AG09309 (cell line): Measurements from ENCODE around the gene GRM8.
"Not testable (repeated sequence)": the region's sequence is repeated elsewhere in the genome, so short reads cannot be mapped to it uniquely, and the experiment has no call there.

Source experiments
- DNase-seq: peaks from one replicate; pipeline ENCODE4 v3.0.0-alpha.2; 2010; ENCODE audit warnings: low read depth
- H3K4me3 ChIP-seq: 2 replicates; pipeline ENCODE4 v1.5.1; 2011; ENCODE audit warnings: mild to moderate bottlenecking, low read depth, low read length, moderate library complexity; ENCODE audit not compliant: control insufficient read depth
- TF ChIP-seq, protein P1 (sequence below): IDR thresholded peaks from 2 replicates; pipeline ENCODE4 v1.5.1; 2011; ENCODE audit warnings: mild to moderate bottlenecking, low read depth, low read length, inconsistent platforms; ENCODE audit not compliant: insufficient read depth, control insufficient read depth; ENCODE audit errors: missing control alignments

GRM8 gene

DNA sequence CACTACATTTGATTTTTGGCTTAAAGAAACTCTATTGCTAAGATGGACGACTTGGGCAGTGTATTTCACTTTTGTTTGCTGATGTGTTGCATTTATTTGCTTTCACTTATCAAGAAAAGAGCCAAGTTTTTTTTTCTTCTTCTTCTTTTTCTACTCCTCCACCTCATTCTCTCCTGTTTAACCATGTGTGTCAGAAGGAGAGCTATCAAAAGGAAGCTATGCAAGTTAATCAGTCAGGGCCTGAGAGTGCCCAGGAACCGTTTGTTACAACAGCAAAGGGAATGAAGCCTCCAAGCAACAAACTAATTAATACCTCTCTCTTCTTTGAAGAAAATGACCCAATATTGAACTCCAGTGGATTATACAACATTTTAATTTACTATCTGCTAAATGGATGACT is 299.3 kb downstream of the GRM8 start:
- no peak for DNase-seq
- H3K4me3 ChIP-seq: no peak overlapping the region
- TF ChIP-seq, protein P1, sequence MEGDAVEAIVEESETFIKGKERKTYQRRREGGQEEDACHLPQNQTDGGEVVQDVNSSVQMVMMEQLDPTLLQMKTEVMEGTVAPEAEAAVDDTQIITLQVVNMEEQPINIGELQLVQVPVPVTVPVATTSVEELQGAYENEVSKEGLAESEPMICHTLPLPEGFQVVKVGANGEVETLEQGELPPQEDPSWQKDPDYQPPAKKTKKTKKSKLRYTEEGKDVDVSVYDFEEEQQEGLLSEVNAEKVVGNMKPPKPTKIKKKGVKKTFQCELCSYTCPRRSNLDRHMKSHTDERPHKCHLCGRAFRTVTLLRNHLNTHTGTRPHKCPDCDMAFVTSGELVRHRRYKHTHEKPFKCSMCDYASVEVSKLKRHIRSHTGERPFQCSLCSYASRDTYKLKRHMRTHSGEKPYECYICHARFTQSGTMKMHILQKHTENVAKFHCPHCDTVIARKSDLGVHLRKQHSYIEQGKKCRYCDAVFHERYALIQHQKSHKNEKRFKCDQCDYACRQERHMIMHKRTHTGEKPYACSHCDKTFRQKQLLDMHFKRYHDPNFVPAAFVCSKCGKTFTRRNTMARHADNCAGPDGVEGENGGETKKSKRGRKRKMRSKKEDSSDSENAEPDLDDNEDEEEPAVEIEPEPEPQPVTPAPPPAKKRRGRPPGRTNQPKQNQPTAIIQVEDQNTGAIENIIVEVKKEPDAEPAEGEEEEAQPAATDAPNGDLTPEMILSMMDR: no peak

DNA sequence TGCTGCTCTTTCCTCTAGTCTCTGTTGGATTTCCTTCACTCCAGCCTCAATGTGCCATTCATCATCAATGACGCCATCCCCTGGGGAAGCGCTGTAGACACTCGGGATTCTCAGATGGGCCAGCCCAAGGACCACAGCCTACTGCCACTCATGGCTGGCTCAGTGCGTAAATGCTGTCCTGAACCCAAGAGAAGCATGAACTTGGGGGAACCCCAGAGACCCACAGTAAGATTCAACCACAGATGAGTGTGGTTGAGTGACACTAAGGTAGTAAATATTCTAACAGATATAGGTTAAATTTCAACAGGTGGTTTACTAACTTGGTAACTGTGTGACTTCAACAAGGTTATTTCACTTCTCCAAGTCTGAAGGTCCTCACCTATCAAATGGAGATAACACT is 304.1 kb downstream of the GRM8 start:
- H3K4me3 ChIP-seq: no peak overlapping the region
- TF ChIP-seq, protein P1: no peak
- no peak for DNase-seq

DNA sequence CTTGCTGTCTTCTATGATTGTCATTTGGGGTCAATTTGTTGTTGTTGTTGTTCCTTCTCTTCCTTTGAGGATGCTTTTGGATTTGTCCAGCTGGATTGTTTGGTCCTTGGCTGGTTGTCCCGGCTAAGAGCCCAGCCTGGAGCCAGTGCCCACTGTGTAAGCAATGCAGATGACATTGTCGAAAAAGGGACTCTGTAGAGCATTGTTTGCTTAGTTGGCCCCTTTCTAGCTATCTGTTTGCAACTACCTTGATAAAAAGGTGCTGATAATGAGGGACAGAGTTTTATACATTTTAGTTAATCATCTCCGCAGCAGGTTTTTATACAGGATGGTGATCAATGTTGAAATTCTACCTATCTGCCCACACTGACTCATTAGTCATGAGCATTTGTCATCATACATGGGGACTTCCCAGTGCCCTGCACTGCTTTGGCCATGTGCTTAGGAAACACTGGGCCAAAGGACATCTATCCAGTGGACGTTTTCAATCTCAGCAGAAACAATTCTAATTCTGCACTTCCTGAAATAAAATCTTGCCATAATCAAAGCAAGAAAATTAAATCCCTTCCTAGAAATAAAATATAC is 311.9 kb downstream of the GRM8 start:
- DNase-seq: no peak
- TF ChIP-seq, protein P1: no peak
- H3K4me3 ChIP-seq: no peak overlapping the region

DNA sequence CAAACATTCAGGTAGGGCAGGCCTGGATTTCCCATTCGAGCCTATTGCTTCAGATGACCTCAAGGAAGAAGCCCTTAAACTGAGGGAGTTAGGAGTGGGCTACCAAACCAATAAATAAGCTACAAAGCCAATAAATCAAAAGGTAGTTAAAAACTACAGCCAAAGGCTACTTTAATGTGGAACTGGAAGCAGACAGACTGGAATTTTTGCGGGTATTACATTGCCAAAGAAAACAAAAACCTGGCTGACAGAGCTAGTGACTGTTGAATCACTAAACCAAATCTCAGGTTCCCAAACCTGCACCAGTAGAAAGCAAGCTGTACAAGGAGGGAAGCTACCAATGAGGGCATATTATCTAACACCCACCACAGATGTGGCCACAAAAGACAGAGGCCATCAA is 315.6 kb downstream of the GRM8 start:
- DNase-seq: no peak

DNA sequence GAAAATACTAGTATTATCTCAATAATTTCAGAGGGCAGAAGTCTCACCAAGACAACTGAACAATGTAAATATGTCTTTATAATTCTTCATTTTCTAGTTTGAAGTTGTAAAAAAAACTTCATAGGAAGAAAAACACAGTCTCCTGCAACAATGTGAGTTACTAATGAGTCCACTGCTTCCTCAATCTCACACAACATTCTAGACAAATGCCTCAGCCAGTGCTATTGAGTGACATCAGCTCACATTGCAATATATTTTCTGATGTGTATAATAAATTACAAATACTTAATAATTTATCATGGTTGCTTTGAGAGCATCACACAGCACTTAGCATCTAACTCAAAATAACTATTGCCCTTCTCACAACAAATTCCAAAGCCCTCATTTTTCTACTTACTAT is 321.2 kb downstream of the GRM8 start:
- TF ChIP-seq, protein P1: no peak
- DNase-seq: no peak
- no peak overlapping the region for H3K4me3 ChIP-seq

More for the DNA sequence above, 315.6 kb downstream of the GRM8 start:
- TF ChIP-seq, protein P1: no peak
- H3K4me3 ChIP-seq: no peak overlapping the region

DNA sequence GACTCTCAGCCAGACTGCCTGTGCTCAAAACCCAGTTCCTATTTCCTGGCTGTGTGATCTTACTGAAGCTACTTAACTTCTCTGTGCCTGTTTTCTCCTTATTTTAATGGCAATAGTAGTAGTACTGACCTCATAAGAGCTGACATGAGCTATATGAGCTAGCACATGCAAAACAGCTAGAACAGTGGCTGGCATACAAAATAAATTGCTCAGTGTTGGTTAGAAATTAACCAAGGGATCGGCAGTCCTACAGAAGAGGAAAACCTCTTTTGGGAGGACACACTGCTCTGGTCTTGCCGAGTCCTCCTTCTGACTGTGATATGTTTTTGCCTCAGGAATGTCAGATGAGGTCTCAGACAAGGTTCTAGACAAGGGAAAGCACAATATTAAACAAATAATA is 322.6 kb downstream of the GRM8 start:
- no peak for DNase-seq
- TF ChIP-seq, protein P1: no peak
- H3K4me3 ChIP-seq: no peak overlapping the region

DNA sequence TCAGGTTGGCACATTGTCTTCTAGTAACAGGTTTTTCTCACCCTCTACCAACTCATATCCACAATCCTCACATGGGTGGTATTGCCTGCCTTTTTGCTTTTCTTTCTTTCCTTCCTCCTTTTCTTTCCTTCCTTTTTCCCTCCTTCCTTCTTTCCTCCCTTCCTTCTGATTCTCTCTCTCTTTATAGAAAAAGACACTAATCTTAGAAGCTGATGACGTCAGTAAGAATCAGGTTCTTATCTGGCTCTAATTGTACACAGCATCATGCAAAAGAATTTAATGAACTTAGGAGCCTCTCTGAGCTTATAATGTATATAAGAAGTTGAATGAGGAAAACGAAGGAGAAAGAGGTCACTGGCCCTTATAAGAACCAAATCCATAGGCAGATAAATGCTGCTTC is 328.3 kb downstream of the GRM8 start:
- TF ChIP-seq, protein P1: no peak
- no peak for DNase-seq
- no peak overlapping the region for H3K4me3 ChIP-seq

DNA sequence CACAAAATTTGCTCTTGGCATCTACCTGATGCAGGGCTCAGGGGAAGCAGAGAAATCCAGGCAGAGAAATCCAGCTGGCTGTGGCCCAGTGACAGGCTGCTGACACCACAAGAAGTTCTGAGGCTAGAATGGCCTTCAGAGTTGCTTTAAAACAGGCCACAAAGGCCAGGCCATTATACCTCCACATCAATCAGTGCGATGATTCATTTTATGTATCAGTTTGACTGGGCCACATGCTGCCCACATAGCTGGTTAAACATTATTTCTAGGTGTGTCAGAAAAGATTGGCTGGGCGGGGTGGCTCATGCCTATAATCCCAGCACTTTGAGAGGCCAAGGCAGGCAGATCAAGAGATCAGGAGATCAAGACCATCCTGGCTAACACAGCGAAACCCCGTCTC is 341.1 kb downstream of the GRM8 start:
- not testable (repeated sequence) for H3K4me3 ChIP-seq, DNase-seq

DNA sequence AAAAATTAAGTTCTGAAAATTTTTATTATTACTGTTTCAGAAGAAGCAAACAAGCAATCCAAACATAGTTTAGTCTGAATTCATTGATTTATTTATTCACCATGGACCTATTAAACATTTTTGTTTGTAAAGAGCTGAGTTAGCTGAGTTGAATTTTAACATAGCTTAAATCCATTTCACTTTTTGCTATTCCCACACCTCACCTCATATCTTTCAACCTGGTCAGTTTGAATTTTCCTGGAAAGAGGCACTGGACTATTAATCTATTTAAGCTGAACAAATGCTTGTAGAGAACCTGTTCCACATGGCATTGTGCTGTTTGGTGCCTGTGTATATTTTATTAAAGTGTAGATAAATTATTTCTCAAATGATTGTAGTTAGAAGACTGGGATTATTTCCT is 344.2 kb downstream of the GRM8 start:
- not testable (repeated sequence) for DNase-seq, H3K4me3 ChIP-seq

DNA sequence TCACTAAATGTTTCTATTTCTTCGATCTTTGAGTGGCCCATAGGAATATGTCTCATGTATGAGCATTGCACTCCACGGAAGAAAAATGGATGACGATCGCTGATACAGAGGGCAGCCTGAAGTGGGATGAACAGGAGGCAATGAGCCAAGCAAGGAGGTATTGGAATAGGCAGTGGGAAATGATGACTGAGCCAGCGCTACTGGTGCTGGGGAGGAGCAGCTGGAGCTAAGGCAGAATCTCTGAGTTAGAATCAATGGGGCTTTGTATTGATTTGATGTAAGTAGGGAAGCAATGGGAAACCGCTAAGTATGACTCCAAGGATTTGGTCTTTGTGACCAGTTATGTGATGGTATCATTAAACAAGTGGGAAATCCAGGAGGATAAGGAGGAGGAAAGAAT is 345.1 kb downstream of the GRM8 start:
- H3K4me3 ChIP-seq, DNase-seq: not testable (repeated sequence)
